Measurements from ENCODE around the gene PAPPA. TPM values are rescaled to one million over a fixed set of nuclear protein-coding genes. Genes with fewer than 3 reads are reported as not detected.

The PAPPA gene
- total RNA-seq, 4 donors from 2014 or later: 0.70 to 4.1 (median 1.8) TPM

GRCh38 chr9:116313638-116314037 lies 160.0 kb downstream of the PAPPA start:
- H3K27me3 ChIP-seq: no peaks in the 10 kb centered on the region
- no peak overlapping the region for H3K4me3 ChIP-seq
- DNase-seq: no peak
- no peak overlapping the region for H3K27ac ChIP-seq
- H3K9me3 ChIP-seq: no peaks in the 10 kb centered on the region
- TF ChIP-seq CTCF (IDR thresholded peaks at IDR 0.05) (no peak), POLR2A (IDR thresholded peaks at IDR 0.05) (no peak)
- no peaks in the 10 kb centered on the region for H3K36me3 ChIP-seq
- H3K4me1 ChIP-seq: no peaks in the 10 kb centered on the region

GRCh38 chr9:116316246-116316645 lies 162.7 kb downstream of the PAPPA start:
- Histone ChIP-seq H3K4me1 (no peaks in the 10 kb centered on the region), H3K27ac (no peak overlapping the region), H3K4me3 (no peak overlapping the region), H3K9me3 (no peaks in the 10 kb centered on the region), H3K36me3 (no peaks in the 10 kb centered on the region), H3K27me3 (no peaks in the 10 kb centered on the region)
- no peak for DNase-seq
- TF ChIP-seq CTCF (IDR thresholded peaks at IDR 0.05) (no peak), POLR2A (IDR thresholded peaks at IDR 0.05) (no peak)

GRCh38 chr9:116317503-116317902 lies 163.9 kb downstream of the PAPPA start:
- H3K9me3 ChIP-seq: no peaks in the 10 kb centered on the region
- H3K27ac ChIP-seq: no peak overlapping the region
- no peaks in the 10 kb centered on the region for H3K4me1 ChIP-seq
- no peak for DNase-seq
- H3K27me3 ChIP-seq: no peaks in the 10 kb centered on the region
- TF ChIP-seq POLR2A (IDR thresholded peaks at IDR 0.05): no peak
- no peak for TF ChIP-seq CTCF (IDR thresholded peaks at IDR 0.05)
- no peaks in the 10 kb centered on the region for H3K36me3 ChIP-seq
- no peak overlapping the region for H3K4me3 ChIP-seq

- TF ChIP-seq CTCF (IDR thresholded peaks at IDR 0.05) (no peak), POLR2A (IDR thresholded peaks at IDR 0.05) (no peak)
- Histone ChIP-seq H3K4me3 (no peak overlapping the region), H3K9me3 (no peaks in the 10 kb centered on the region), H3K4me1 (no peaks in the 10 kb centered on the region), H3K27me3 (no peaks in the 10 kb centered on the region), H3K27ac (peak overlapping the region in 2 of 4 donors; percentile 10 to 11), H3K36me3 (no peaks in the 10 kb centered on the region)
- DNase-seq: no peak
These were observed 165.1 kb downstream of the PAPPA start for GRCh38 chr9:116318468-116319374.

GRCh38 chr9:116319480-116319879 lies 165.9 kb downstream of the PAPPA start:
- no peaks in the 10 kb centered on the region for H3K27me3 ChIP-seq
- no peaks in the 10 kb centered on the region for H3K36me3 ChIP-seq

More at GRCh38 chr9:116319480-116319879, 165.9 kb downstream of the PAPPA start:
- Histone ChIP-seq H3K27ac (no peak overlapping the region), H3K4me1 (no peaks in the 10 kb centered on the region), H3K4me3 (no peak overlapping the region), H3K9me3 (no peaks in the 10 kb centered on the region)
- TF ChIP-seq CTCF (IDR thresholded peaks at IDR 0.05) (no peak), POLR2A (IDR thresholded peaks at IDR 0.05) (no peak)
- DNase-seq: no peak

Data from Peyer's patch (tissue), 4 donors.